Testis (tissue), 3 donors: Measurements from ENCODE around the gene KLHL1. TPM values are rescaled to one million over a fixed set of nuclear protein-coding genes. Genes with fewer than 3 reads are reported as not detected.

Experiments used
- DNase-seq: peaks from one replicate; pipeline ENCODE4 v3.0.0-alpha.2; 2019
- H3K27ac ChIP-seq, 2 donors: fragments of 200-600 bp; sonication (generic); one replicate each; pipeline ENCODE4 v1.5.1; 2019
- H3K27me3 ChIP-seq: fragments of 200-600 bp; sonication (generic); one replicate; pipeline ENCODE4 v1.5.1; 2019
- H3K36me3 ChIP-seq: fragments of 200-600 bp; sonication (generic); one replicate; pipeline ENCODE4 v1.5.1; 2017; ENCODE audit warnings: low read depth; ENCODE audit errors: missing control alignments
- H3K4me1 ChIP-seq: fragments of 200-600 bp; sonication (generic); one replicate; pipeline ENCODE4 v1.5.1; 2019
- H3K4me3 ChIP-seq, 2 donors: fragments of 200-600 bp; sonication (generic); one replicate each; pipeline ENCODE4 v1.5.1; 2017 to 2019
- H3K9me3 ChIP-seq: fragments of 200-600 bp; sonication (generic); one replicate; pipeline ENCODE4 v1.5.1; 2017
- POLR2A ChIP-seq: fragments of 450-650 bp; IDR thresholded peaks from one replicate; pipeline ENCODE4 v1.6.1; 2017; ENCODE audit warnings: antibody characterized with exemption, mild to moderate bottlenecking, moderate library complexity
- WGBS, 2 donors: methylation state at CpG; one replicate each; pipeline ENCODE4 v1.1.5; 2018; 5-methylcytosine and 5-hydroxymethylcytosine counted together
- intact Hi-C: fragments of 100-400 bp; cut with DNase I; formaldehyde crosslinking; loops from one replicate; pipeline ENCODE4 v1.15.1; 2023; ENCODE audit warnings: low total_unique reads
- polyA plus RNA-seq: library from polyadenylated mRNA; stranded (reverse); fragments of 350-450 nt; fragmentation: Illumina TruSeq; extraction: RNeasy Lipid Tissue Mini Kit (QIAGEN cat#74804); gene quantifications from one replicate; pipeline ENCODE4 v1.2.3, GENCODE V29; 2014; ENCODE audit warnings: low read depth, low replicate concordance; ENCODE audit not compliant: insufficient read depth
- total RNA-seq, 2 donors: library from RNA; depleted of rRNA; stranded (reverse); fragments of >200 nt; gene quantifications; one replicate each; pipeline ENCODE4 v1.2.3, GENCODE V29; 2016
- TF ChIP-seq, protein P1 (sequence below), 3 experiments: fragments of 450-650 bp in 2 of 3; fragments of 200-600 bp in 1 of 3; sonication (generic) in 1 of 3; IDR thresholded peaks; one replicate each; pipeline ENCODE4 v1.5.1; 2016 to 2019; ENCODE audit warnings: antibody characterized with exemption in 3 of 3, mild to moderate bottlenecking in 2 of 3, moderate library complexity in 1 of 3

The KLHL1 gene
- total and polyA plus RNA-seq, 3 donors from 2014 or later, result 0.16 to 0.87 (median 0.21) TPM

GRCh38 chr13:69720278-69720983, 387.8 kb downstream of the KLHL1 start:
- H3K4me1 ChIP-seq, result no peaks in the 10 kb centered on the region
- no peak overlapping the region for H3K27ac ChIP-seq
- H3K27me3 ChIP-seq, result no peaks in the 10 kb centered on the region
- no peaks in the 10 kb centered on the region for H3K36me3 ChIP-seq
- intact Hi-C loops, result no loop called here
- H3K9me3 ChIP-seq, result no peaks in the 10 kb centered on the region
- no peak for DNase-seq
- TF ChIP-seq, protein P1, sequence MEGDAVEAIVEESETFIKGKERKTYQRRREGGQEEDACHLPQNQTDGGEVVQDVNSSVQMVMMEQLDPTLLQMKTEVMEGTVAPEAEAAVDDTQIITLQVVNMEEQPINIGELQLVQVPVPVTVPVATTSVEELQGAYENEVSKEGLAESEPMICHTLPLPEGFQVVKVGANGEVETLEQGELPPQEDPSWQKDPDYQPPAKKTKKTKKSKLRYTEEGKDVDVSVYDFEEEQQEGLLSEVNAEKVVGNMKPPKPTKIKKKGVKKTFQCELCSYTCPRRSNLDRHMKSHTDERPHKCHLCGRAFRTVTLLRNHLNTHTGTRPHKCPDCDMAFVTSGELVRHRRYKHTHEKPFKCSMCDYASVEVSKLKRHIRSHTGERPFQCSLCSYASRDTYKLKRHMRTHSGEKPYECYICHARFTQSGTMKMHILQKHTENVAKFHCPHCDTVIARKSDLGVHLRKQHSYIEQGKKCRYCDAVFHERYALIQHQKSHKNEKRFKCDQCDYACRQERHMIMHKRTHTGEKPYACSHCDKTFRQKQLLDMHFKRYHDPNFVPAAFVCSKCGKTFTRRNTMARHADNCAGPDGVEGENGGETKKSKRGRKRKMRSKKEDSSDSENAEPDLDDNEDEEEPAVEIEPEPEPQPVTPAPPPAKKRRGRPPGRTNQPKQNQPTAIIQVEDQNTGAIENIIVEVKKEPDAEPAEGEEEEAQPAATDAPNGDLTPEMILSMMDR (IDR thresholded peaks at IDR 0.05), result no peak
- no peak for TF ChIP-seq POLR2A
- H3K4me3 ChIP-seq, result no peak overlapping the region

DNA sequence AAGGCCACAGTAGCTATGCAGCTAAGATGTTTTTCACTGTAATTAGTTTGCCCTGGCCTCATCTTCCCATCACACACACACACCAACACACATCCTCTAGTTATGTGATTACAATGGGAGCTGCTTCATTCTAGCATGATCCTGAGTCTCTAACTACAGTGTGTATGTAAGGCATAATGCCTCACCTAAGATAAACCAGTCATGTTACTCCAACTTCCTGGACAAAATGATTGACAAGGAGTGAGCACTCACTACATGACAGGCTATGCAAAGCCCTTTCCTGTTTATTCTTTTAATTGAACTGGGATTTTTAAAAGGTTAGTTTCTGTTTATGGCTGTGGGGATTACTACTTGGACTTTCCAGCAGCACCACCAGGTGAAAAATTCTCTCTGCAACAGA, 401.4 kb downstream of the KLHL1 start:
- no peaks in the 10 kb centered on the region for H3K9me3 ChIP-seq
- no peak overlapping the region for H3K27ac ChIP-seq
- intact Hi-C loops, result no loop called here
- no peaks in the 10 kb centered on the region for H3K27me3 ChIP-seq
- DNase-seq, result no peak
- TF ChIP-seq POLR2A, result no peak
- TF ChIP-seq, protein P1 (IDR thresholded peaks at IDR 0.05), result no peak
- H3K4me1 ChIP-seq, result no peaks in the 10 kb centered on the region
- H3K4me3 ChIP-seq, result no peak overlapping the region
- no peaks in the 10 kb centered on the region for H3K36me3 ChIP-seq

- intact Hi-C loops, result no loop called here
- no peak overlapping the region for H3K27ac ChIP-seq
- H3K27me3 ChIP-seq, result no peaks in the 10 kb centered on the region
- no peaks in the 10 kb centered on the region for H3K9me3 ChIP-seq
- no peak for TF ChIP-seq POLR2A
- TF ChIP-seq, protein P1 (IDR thresholded peaks at IDR 0.05), result no peak
- H3K36me3 ChIP-seq, result no peaks in the 10 kb centered on the region
- H3K4me3 ChIP-seq, result no peak overlapping the region
- DNase-seq, result no peak
- 79 to 83% methylated on average over 1 of the region's 1 CpG for WGBS, 2 donors
- H3K4me1 ChIP-seq, result no peaks in the 10 kb centered on the region
These were observed 403.9 kb downstream of the KLHL1 start for GRCh38 chr13:69704311-69704710.

- Histone ChIP-seq H3K9me3 (no peaks in the 10 kb centered on the region), H3K4me1 (no peaks in the 10 kb centered on the region), H3K27me3 (no peaks in the 10 kb centered on the region), H3K36me3 (no peaks in the 10 kb centered on the region), H3K4me3 (no peak overlapping the region), H3K27ac (no peak overlapping the region)
- 52 to 58% methylated on average over 3 of the region's 3 CpGs for WGBS, 2 donors
- no peak for DNase-seq
- TF ChIP-seq, protein P1 (IDR thresholded peaks at IDR 0.05), result no peak
- no peak for TF ChIP-seq POLR2A
- intact Hi-C loops, result no loop called here
These were observed 417.3 kb downstream of the KLHL1 start for GRCh38 chr13:69690999-69691398.
